Natural killer cell treated with Interleukin-12 subunit alpha and Interleukin-12 subunit beta and Interleukin-15 and Interleukin-18, amount 100 ng/mL, for 72 hours (primary cell): ENCODE results near the gene ADGRL1. TPM values are rescaled to one million over a fixed set of nuclear protein-coding genes. Genes with fewer than 3 reads are reported as not detected.
A peak's percentile ranks its signal among the peaks of the same experiment; 100 is the strongest.
"Not testable (repeated sequence)": the region's sequence is repeated elsewhere in the genome, so short reads cannot be mapped to it uniquely, and the experiment has no call there.

Experiments
- ATAC-seq, 2 donors: fragments of 150-1000 bp; cut with Tn5 transposase in 1 of 2; sonication (Bioruptor Pico), chemical (Tn5 transposase) in 1 of 2; 2 replicates each; pipeline ENCODE4 v1.10.0; 2021
- DNase-seq: peaks from one replicate; pipeline ENCODE4 v3.0.0; 2022; ENCODE audit warnings: low spot score
- H3K27ac Mint-ChIP-seq, 2 donors: 1 replicate in 1 of 2; 2 replicates in 1 of 2; pipeline ENCODE4 v1.8.0; 2022; ENCODE audit warnings: mixed read lengths in 2 of 2, mild to moderate bottlenecking in 1 of 2, moderate library complexity in 1 of 2
- H3K27me3 Mint-ChIP-seq, 2 donors: 1 replicate in 1 of 2; 2 replicates in 1 of 2; pipeline ENCODE4 v1.8.0; 2022; ENCODE audit warnings: mixed read lengths in 2 of 2
- H3K36me3 Mint-ChIP-seq: one replicate; pipeline ENCODE4 v1.8.0; 2022; ENCODE audit warnings: mixed read lengths
- H3K4me1 Mint-ChIP-seq, 2 donors: 1 replicate in 1 of 2; 2 replicates in 1 of 2; pipeline ENCODE4 v1.8.0; 2022; ENCODE audit warnings: low read depth in 2 of 2, mixed read lengths in 2 of 2, mild to moderate bottlenecking in 1 of 2
- H3K4me3 Mint-ChIP-seq: one replicate; pipeline ENCODE4 v1.8.0; 2022; ENCODE audit warnings: mixed read lengths
- H3K9me3 Mint-ChIP-seq: 2 replicates; pipeline ENCODE4 v1.8.0; 2022; ENCODE audit warnings: mixed read lengths
- total RNA-seq, 2 donors: library from RNA; stranded (reverse); gene quantifications; one replicate each; pipeline ENCODE4 v1.2.3, GENCODE V29; 2022

Gene ADGRL1
- total RNA-seq: 1 to 10 TPM; 6.5 to 8.2 TPM

DNA sequence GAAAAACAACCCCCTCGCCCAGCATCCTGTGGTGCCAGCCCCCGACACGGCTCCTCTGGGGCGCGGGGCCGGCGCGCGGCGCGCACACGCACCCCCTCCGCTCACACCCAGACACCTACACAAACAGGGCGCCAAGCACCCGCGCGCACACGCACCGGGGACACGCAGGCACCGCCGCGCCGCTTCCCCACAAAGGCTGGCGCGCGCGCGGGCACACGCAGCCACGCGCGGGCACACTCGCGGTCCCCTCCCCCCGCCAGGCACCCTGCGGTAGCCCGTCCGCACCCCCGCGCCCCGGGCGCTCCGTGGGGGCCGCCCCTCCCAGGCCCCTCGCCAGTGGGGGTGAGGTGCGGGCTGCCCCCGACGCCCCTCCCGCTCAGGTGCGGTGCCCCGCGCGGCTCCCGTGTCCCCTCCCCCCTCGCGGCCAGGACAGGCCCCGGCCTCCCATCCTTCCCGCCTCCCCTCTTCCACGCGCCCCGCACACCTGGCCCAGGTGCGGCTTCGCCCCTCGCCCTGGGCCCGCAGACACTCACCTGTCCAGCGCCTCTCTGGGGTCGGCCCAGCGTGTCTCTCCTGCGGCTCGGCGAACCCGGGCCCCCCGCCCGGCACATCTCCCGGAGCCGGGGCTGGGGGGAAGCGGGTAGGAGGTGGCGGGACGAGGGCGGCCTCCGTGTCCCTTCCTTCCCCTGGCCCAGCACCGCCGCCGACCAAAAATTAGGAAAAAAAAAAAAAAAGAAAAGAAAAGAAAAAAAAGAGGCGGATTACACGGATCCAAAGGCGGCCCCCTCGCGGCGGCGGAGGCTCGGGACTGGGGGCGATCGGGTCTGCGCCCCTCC lies at the start of gene ADGRL1:
TSS of gene ADGRL1 (minus strand) at position 718 of the 836 bp plus-strand sequence. CDS start 22,567 bp downstream, outside the sequence.
- Mint-ChIP-seq H3K27me3 (peaks cover 8 to 15% of the 10 kb centered on the region in 2 donors), H3K27ac (peak within 1 kb of the TSS; percentile 68 to 88), H3K4me1 (peaks cover 17 to 25% of the 10 kb centered on the region in 2 donors), H3K4me3 (peak within 1 kb of the TSS; percentile 95)
- DNase-seq, H3K9me3 Mint-ChIP-seq, ATAC-seq, H3K36me3 Mint-ChIP-seq: not testable (repeated sequence)

DNA sequence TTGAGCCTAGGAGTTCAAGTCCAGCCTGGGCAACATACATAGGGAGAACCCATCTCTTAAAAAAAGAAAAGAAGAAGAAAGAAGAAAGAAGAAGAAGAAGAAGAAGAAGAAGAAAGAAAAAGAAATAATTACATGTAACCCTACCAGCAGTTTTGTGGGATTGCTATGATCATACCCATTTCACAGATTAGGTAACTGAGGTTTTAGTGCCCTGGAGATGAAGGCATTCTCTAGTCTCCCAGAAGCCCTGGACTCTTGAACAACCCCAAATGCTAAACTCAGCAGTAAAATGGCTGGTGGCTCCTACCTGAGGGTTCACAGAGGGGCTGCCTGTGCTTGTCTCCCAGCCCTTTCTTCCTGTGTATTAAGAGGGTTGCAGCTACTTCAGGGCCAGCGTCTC lies 49.3 kb upstream of the ADGRL1 start:
- ATAC-seq, H3K27ac Mint-ChIP-seq, H3K4me3 Mint-ChIP-seq, H3K36me3 Mint-ChIP-seq, H3K27me3 Mint-ChIP-seq, DNase-seq, H3K9me3 Mint-ChIP-seq: not testable (repeated sequence)
- H3K4me1 Mint-ChIP-seq: peaks cover 9 to 15% of the 10 kb centered on the region in 2 donors

- H3K9me3 Mint-ChIP-seq, H3K4me3 Mint-ChIP-seq, H3K27ac Mint-ChIP-seq, DNase-seq, H3K36me3 Mint-ChIP-seq, H3K27me3 Mint-ChIP-seq: not testable (repeated sequence)
- H3K4me1 Mint-ChIP-seq: peaks cover 9 to 15% of the 10 kb centered on the region in 2 donors
- ATAC-seq: peak in 1 of 2 donors; percentile 20
Observed at GRCh38 chr19:14253822-14254599, 48.0 kb upstream of the ADGRL1 start.

- not testable (repeated sequence) for H3K36me3 Mint-ChIP-seq, ATAC-seq, H3K4me3 Mint-ChIP-seq, H3K27ac Mint-ChIP-seq, H3K9me3 Mint-ChIP-seq, DNase-seq, H3K27me3 Mint-ChIP-seq
- peaks cover 9 to 16% of the 10 kb centered on the region in 2 donors for H3K4me1 Mint-ChIP-seq
Observed at GRCh38 chr19:14252136-14252535, 46.2 kb upstream of the ADGRL1 start.

DNA sequence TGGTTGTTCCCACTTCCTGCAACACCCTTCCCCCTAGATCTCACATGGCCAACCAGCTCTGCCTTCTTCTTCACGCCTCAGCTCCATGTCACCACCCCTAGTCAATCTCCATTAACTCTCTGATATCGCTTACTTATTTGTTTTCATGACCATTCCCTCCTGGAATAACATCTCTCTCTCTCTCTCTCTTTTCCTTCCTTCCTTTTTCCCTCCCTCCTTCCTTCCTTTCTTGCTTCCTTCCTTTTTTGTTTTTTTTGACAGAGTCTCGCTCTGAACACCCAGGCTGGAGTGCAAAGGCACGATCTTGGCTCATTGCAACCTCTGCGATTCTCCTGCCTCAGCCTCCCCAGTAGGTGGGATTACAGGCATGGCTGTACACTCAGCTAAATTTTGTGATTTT lies 44.9 kb upstream of the ADGRL1 start:
- ATAC-seq: no peak
- H3K36me3 Mint-ChIP-seq: no peaks in the 10 kb centered on the region
- DNase-seq: no peak
- no peaks in the 10 kb centered on the region for H3K27me3 Mint-ChIP-seq
- no peaks in the 10 kb centered on the region for H3K9me3 Mint-ChIP-seq
- H3K4me3 Mint-ChIP-seq: peak overlapping the region; percentile 52
- H3K4me1 Mint-ChIP-seq: peaks cover 9 to 12% of the 10 kb centered on the region in 2 donors
- H3K27ac Mint-ChIP-seq: peak overlapping the region; percentile 39 to 70

- DNase-seq, ATAC-seq, H3K36me3 Mint-ChIP-seq, H3K27me3 Mint-ChIP-seq, H3K9me3 Mint-ChIP-seq: not testable (repeated sequence)
- H3K4me1 Mint-ChIP-seq: peaks cover 9 to 11% of the 10 kb centered on the region in 2 donors
- peak overlapping the region; percentile 39 to 70 for H3K27ac Mint-ChIP-seq
- peak overlapping the region; percentile 52 for H3K4me3 Mint-ChIP-seq
Observed at GRCh38 chr19:14250315-14250714, 44.3 kb upstream of the ADGRL1 start.

DNA sequence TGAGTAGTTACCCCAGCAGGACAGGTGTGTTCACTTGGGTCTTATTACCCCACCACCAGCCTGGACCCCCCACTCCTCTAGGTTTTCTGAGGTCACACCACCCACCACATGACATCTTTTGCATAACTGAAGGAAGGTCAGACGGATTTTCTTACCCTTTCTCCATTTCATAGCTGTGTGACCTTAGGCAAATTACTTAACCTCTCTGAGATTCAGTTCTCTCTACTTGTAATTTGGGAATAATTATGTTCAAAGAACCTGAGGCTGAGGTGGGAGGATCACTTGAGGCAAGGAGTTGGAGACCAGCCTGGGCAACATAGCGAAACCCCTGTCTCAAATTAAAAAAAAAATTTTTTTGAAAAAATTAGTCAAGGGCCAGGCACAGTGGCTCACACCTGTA lies 43.9 kb upstream of the ADGRL1 start:
- H3K27me3 Mint-ChIP-seq, H3K36me3 Mint-ChIP-seq, H3K9me3 Mint-ChIP-seq, DNase-seq, ATAC-seq: not testable (repeated sequence)
- peak overlapping the region in 1 of 2 donors; percentile 28 for H3K27ac Mint-ChIP-seq
- H3K4me1 Mint-ChIP-seq: peaks cover 9 to 11% of the 10 kb centered on the region in 2 donors
- H3K4me3 Mint-ChIP-seq: peak overlapping the region; percentile 12

DNA sequence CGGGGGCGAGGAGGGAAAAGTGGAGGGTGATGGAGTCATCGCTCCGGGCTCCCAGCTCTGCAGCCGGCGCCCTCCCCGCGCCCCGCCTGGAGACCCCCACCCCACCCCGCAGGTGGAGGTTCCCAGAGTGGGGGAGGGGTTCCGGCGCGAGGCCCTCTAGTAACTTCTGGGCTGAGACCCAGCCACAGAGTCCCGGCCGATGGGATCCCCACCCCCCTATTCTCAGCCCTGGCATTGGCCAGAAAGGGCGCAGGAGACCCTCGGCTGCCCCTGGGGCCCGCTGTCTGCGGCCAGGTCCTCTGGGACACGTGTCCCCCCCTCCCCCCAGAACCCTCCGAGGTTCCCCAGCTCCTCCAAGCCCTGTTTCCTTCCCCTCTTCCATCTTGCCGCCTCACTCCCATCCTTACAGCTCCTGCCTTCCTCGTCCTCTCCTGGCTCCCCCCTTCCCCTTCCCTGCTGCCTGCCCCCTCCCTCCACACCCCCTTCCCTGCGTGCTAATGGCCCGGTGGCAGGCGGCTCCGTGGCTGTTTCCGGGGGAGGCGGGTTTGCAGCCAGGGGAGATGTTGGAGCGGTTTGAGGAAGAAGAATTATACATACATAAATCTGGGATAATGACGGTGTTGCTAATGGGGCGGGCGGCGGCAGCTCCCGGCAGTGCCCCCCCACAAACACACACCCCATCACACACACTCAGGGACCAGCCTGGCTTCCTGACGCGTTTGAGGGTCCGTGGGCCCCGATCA lies 43.2 kb upstream of the ADGRL1 start:
- H3K9me3 Mint-ChIP-seq, H3K27me3 Mint-ChIP-seq, H3K36me3 Mint-ChIP-seq: not testable (repeated sequence)
- DNase-seq (peak; percentile 62), ATAC-seq (peak; percentile 35 to 52)
- Mint-ChIP-seq H3K27ac (peak overlapping the region; percentile 28 to 71), H3K4me3 (peak overlapping the region; percentile 64), H3K4me1 (peaks cover 9 to 11% of the 10 kb centered on the region in 2 donors)

- Mint-ChIP-seq H3K9me3 (no peaks in the 10 kb centered on the region), H3K4me3 (peak overlapping the region; percentile 57), H3K27me3 (no peaks in the 10 kb centered on the region), H3K36me3 (no peaks in the 10 kb centered on the region), H3K4me1 (peaks cover 9 to 11% of the 10 kb centered on the region in 2 donors), H3K27ac (peak overlapping the region; percentile 53 to 71)
- ATAC-seq: peak; percentile 43 to 74
- no peak for DNase-seq
Observed at GRCh38 chr19:14248578-14249011, 42.6 kb upstream of the ADGRL1 start.

GRCh38 chr19:14247548-14248471 lies 41.8 kb upstream of the ADGRL1 start:
- DNase-seq, H3K27me3 Mint-ChIP-seq, H3K9me3 Mint-ChIP-seq, H3K36me3 Mint-ChIP-seq: not testable (repeated sequence)
- peak; percentile 25 to 47 for ATAC-seq
- H3K27ac Mint-ChIP-seq: peak overlapping the region; percentile 53 to 71
- H3K4me1 Mint-ChIP-seq: peaks cover 9 to 11% of the 10 kb centered on the region in 2 donors
- peak overlapping the region; percentile 57 for H3K4me3 Mint-ChIP-seq

DNA sequence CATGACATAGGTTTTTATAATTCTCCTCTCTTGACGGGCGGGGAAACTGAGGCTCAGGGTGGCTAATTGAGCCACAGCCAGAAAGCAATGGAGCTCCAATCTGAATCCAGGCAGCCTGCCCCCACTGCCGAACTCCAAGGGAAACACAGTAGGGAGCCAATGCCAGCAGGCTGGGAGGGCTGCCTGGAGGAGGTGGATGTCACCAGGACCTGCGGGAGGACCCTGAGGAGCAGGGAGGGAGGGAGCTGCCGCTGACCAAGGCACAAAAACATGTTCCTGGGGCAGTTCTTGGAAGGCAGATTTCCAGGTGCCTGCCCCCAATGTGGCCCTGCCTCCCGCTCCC lies 41.2 kb upstream of the ADGRL1 start:
- H3K27me3 Mint-ChIP-seq, H3K36me3 Mint-ChIP-seq, H3K27ac Mint-ChIP-seq, DNase-seq, H3K9me3 Mint-ChIP-seq, ATAC-seq, H3K4me3 Mint-ChIP-seq: not testable (repeated sequence)
- peaks cover 9 to 11% of the 10 kb centered on the region in 2 donors for H3K4me1 Mint-ChIP-seq

- DNase-seq, ATAC-seq, H3K9me3 Mint-ChIP-seq, H3K27me3 Mint-ChIP-seq, H3K36me3 Mint-ChIP-seq, H3K4me1 Mint-ChIP-seq, H3K4me3 Mint-ChIP-seq, H3K27ac Mint-ChIP-seq: not testable (repeated sequence)
Observed at GRCh38 chr19:14244393-14244792, 38.4 kb upstream of the ADGRL1 start.

- not testable (repeated sequence) for DNase-seq, H3K9me3 Mint-ChIP-seq, ATAC-seq, H3K27me3 Mint-ChIP-seq, H3K4me1 Mint-ChIP-seq, H3K36me3 Mint-ChIP-seq, H3K4me3 Mint-ChIP-seq, H3K27ac Mint-ChIP-seq
Observed at GRCh38 chr19:14243718-14244117, 37.7 kb upstream of the ADGRL1 start.
